GM19099 (cell line): ENCODE results near the gene C1QTNF3.

Source experiments
- POLR2A ChIP-seq: IDR thresholded peaks from 3 replicates; pipeline ENCODE4 v1.6.1; 2011; ENCODE audit warnings: low read depth; ENCODE audit not compliant: insufficient read length; ENCODE audit errors: extremely low read depth

Gene C1QTNF3

DNA sequence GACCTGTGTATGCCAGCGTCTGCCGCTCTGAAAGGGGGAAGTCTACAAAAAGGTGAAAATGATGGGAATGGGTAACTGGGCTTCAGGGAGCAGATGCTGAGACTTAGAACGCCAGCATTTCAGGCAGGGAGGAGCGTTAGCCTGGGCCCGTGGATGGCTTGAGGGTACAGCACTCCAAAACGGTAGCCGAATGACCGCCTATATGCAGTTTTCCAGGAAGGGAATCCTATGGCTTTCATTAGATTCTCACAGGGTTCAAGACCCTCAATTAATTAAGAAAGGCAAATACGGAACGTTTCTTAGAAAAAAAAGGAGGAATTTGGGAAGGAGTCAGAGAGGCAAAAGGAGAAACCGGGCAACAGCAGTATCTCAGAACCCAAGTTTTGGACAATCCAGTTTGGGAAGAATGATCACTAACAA, 35.8 kb downstream of the C1QTNF3 start:
- no peak for TF ChIP-seq POLR2A

DNA sequence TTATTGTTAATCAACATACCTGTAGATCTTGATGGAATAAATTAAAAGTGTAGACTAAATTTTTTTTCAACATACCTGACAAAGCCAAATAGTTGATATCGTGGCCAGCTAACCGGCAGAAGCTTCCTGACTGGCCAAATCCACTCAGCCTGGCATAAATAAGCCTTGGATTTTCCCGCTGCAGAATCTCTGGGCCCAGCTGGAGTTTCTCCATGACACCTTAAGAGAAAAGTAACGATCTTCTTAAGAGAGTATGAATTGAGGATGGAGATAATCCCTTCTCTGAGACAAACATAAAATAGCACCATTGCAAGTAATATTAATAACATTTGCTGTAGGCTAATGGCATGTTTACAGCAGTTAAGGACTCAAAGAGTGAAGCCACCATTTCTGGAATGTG, 37.3 kb downstream of the C1QTNF3 start:
- no peak for TF ChIP-seq POLR2A

DNA sequence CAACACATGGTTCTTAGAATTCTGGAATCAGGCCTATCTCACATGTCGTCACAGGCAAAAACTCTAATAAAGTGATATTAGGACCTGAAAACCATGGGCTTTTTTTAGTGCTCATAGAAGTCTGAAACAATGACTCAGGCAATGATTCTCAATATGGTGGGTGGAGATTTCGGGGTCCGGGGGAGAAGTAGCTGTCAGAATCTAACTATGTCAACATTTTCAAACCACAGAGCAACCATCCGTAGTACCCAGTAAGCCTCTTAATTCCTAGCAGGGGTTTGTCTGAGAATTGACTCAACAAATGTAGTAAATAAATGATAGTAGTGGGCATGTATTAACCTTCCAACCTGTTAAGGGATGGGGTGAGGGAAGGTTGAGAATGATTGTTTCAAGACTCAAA, 37.8 kb downstream of the C1QTNF3 start:
- no peak for TF ChIP-seq POLR2A

DNA sequence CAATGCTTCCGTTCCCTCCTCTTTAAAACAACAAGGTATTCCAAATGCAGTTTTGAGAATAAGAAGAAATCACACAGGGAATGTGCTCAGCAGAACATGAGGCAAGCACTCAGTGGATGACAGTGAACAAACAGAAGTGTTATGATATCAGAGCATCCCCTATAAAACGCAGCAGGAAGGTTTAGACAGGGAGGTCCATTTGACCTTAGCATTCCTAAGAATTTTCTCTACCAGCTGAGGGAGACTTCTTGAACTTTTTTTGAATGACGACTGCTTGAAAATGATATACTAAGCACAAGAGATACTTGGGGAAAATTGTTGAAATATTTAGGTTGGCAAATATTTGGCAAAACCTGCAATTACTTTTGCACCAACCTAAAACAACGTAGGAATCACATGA, 39.1 kb downstream of the C1QTNF3 start:
- no peak for TF ChIP-seq POLR2A

DNA sequence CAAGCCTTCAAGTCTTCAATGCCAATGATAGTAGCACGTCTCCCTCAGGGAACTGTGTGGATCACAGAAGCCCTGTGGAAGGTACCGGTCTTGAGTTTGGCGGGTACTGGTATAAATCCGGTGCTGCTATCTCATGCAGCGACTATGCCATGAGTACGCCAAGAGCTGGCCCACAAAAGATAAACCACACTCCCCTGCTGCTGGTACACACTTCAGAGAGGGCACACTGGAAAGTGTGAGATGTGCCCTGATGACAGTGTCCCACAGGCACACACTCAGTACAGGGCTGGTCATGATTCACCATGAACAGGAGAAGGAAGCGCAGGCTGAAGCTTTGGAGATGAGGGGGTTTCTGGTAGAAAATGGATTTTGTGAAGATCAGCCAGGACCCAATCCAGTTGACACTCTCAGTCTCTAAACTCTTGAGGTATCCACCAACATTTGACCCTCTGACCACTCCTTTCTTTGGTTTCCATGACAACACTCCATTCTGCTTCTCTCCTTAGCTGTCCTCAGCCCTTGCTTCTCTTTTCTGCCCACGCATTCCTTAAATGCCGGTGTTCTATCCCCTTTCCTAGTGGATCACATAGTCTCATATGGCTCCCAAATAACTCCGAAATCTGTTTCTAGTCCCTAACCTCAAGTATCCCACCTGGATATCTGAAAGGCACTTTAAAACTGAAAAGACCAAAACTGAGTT, 40.2 kb downstream of the C1QTNF3 start:
- no peak for TF ChIP-seq POLR2A

DNA sequence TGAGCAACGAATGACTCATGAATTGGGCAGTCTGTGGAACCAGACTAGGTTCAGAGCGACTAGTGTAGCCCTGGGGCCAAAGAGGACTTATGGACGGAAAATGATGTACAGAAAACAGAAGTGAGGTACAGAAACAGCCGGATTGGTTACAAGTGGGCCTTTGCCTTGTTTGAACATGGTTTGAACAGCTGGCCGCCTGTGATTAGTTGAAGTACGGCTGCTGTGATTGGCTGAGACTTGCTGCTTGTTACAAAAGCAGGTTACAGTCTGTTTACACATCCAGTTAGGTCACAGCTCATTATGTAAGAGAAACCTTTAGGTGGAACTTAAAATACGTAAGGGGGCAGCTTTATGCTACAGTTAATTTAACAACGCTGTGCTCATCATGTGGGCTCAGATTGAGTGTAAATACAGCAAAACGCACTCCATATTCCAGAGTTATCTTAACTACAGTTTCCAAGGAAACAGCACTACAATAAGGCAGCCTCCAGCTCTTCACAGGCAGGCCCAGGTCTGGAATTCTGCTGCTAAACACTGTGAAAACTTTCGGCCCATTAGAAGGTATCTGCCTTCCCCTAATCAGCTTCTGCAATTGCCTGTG, 41.7 kb downstream of the C1QTNF3 start:
- TF ChIP-seq POLR2A, result no peak

DNA sequence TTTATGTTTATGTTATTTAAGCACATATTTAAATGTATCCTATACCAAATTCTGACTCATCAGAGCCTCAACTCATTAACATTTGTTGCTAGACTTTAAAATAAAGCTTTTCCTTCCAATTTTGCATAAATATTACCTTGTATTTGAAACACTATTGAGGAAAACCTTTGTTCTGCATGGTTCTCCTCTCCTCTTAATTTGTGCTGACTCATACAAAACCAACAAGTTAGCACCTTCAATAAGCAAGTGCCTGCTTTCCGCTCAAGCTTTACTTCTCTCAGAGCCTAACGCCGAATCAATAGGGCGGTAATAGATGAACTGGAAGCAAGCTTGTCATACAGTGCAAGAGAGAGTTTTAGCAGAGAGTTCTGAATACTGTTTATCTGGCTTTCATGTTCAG, 43.0 kb downstream of the C1QTNF3 start:
- no peak for TF ChIP-seq POLR2A

DNA sequence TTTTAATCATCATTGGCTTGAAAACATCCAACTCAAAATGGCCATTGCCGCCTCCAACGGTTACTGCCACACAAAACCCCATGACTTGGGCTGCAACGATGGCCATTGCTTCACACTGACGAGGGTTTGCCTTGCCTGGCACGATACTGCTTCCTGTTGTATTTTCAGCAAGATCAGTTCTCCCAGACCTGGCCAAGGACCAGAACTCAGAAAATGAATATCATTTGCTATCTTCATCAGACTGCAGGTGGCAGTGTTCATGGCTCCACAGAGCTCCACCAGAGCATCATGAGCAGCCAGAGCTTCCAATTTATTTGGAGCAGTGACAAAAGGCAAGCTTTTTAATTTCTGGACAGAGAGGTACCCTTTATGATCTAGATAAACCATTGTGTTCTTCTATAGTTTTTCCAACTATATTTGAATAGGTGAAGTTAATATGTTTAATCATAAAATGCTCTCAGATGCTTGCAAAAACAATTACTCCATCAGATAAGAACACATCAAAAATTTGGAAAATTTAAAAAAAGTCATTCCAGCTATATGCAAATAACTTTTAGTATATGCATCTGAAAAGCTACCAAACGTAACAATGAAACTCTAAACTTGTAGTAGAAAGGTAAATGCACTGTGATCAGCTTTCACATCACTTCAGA, 45.6 kb downstream of the C1QTNF3 start:
- TF ChIP-seq POLR2A, result no peak

DNA sequence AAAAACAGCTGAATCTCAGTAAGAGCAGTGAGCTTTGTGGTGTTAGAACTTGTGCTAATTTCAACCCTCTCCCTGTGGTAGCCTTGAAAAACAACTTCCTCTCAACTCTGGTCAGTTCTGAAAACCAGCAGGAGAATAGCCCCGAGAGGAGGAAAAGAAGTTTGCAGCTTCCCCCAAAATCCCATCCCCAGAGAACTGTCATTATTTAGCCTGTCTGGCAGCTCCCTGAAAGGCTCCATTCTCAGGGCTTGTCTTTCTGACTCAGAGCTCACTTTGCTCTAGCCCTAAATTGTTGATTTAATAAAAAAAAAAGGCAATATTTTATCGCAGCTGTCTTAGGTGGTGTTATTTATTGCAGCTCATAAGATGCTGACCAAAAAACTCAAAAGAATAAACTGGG, 47.1 kb downstream of the C1QTNF3 start:
- TF ChIP-seq POLR2A, result no peak

DNA sequence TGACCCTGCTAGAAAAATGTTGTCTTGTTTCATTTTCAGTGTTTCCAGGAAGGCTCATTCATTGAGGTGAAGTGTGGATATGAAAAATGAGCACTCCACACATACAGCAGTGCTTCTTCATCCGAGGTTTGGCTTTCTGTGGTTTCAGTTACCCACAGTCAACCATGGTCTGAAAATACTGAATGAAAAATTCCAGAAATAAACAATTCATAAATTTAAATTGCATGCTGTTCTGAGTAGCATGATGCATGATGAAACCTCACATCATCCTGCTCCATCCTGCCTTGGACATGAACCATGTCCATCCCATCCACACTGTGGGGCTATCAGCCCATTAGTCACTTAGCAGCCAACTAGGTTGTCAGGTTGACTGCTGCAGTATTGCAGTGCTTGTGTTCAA, 48.2 kb downstream of the C1QTNF3 start:
- no peak for TF ChIP-seq POLR2A

DNA sequence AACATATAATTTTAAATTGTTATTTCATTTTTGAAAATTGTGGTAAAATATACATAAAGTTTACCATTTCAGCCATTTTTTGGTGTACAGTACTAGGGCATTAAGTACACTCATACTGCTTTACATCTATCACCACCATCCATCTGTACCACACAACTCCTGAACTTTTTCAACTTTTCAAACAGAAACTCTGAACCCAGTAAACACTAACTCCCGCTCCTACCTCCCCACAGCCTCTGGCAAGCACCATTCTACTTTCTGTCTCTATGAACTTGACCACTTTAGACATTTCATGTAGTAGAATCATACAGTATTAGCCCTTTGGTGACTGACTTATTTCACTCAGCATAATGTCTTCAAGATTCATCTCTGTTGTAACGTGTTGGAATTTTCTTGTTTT, 50.1 kb downstream of the C1QTNF3 start:
- TF ChIP-seq POLR2A, result no peak

DNA sequence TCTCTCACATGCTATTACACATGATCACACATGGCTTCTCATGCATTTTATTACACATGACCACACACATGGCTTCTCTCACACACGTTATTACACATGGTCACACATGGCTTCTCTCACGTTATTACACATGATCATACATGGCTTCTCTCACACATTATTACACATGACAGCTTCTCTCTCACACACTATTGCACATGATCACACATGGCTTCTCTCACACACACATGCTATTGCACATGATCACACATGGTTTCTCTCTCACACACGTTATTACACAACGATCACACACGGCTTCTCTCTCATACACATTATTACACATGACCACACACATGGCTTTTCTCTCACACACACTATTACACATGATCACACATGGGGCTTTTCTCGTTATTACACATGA, 57.6 kb downstream of the C1QTNF3 start:
- no peak for TF ChIP-seq POLR2A

DNA sequence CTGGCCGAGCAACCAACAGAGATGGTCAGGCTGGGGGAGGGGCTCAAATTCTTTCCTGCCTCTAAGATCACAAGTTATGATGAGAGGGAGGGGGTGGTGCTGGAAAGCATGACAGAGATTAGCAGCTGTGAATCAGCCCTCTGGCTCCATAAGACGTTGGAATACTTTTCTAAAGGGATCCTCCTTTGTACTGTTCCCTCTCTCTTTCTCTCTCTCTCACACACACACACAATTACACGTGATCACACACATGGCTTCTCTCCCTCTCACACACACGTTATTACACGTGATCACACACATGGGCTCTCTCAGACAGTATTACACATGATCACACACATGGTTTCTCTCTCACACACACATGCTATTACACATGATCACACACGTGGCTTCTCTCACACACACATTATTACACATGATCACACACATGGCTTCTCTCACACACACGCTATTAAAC, 58.3 kb downstream of the C1QTNF3 start, which contains the start of gene SLC45A2:
TSS of gene SLC45A2 (minus strand) at position 23 of the 454 bp plus-strand sequence. CDS start 110 bp downstream, outside the sequence.
- no peak for TF ChIP-seq POLR2A

DNA sequence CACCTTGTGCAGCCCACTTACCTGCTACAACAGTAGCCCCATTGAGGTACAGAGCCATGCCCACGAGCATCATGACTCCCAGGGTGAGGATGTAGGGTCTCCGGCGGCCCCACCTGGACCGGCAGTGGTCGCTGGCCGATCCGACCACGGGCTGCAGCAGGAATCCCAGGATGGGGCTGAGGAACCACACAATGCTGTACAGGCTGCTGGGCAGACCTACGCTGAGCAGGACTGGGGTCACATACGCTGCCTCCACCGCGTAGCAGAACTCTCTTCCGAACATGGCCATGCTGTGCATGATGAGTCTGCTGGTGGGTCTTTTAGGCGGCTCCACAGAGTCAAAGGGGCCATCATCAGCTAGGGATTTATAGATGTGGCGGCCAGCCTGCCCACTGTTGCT, 58.8 kb downstream of the C1QTNF3 start:
- TF ChIP-seq POLR2A, result no peak

DNA sequence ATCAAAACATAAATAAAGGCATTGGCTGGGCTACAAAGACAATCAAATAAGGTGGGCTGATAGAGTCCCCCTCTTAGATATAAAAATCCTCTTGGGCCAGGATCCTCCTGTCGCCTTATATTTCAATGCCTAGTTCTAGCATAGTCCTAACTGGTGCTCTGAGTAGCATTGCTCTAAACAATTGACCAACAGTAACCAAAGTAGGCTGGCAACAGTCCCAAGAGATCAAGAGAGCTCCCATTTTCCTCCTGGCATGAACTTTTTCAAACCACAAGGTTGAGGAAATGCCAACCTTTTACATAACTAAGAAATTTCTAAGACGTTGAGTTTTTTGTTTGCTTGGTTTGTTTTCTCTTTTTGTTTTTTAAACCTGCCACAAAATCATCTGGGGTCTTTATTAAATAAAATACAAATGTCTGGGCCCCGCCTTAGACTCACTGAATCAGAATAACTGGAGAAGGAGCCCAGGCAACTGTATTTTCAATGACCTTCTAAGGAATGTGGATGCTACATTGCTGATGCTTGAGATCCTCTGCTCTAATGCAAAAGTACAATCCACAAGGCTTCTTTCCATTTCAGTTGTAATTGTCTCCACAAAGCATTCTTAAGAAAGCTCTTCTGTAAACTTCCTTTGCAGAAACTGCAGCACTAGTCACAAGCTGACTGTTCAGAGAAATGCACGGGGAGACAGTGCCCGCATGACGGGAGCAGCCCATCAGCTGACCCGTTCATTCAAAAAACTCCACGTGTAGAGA, 61.4 kb downstream of the C1QTNF3 start:
- TF ChIP-seq POLR2A, result no peak
